Keratinocyte (primary cell): ENCODE results near the gene WBP1L. TPM values are rescaled to one million over a fixed set of nuclear protein-coding genes. Genes with fewer than 3 reads are reported as not detected.

Source experiments
- DNase-seq: peaks from one replicate; pipeline ENCODE4 v3.0.0-alpha.2; 2011; ENCODE audit warnings: low read depth, missing footprints, low spot score
- FAIRE-seq: peaks from 2 replicates; lab custom pipeline; 2011; peaks lifted over from hg19 to GRCh38; lab: Jason Lieb, UNC
- H2AFZ ChIP-seq: 2 replicates; pipeline ENCODE4 v1.6.0; 2012; ENCODE audit warnings: low read length, control low read depth, inconsistent platforms; ENCODE audit not compliant: control insufficient read depth
- H3K27ac ChIP-seq: 2 replicates; pipeline ENCODE4 v1.5.1; 2011; ENCODE audit warnings: low read length; ENCODE audit not compliant: control insufficient read depth, insufficient read depth
- H3K27me3 ChIP-seq: 3 replicates; pipeline ENCODE4 v1.6.0; 2011; ENCODE audit warnings: low read length; ENCODE audit not compliant: control insufficient read depth, insufficient read depth; ENCODE audit errors: extremely low read depth
- H3K36me3 ChIP-seq, 2 experiments: 2 replicates in 1 of 2; 3 replicates in 1 of 2; pipeline ENCODE4 v1.5.1; 2011; ENCODE audit warnings: low read length in 2 of 2, mild to moderate bottlenecking in 1 of 2; ENCODE audit not compliant: control insufficient read depth in 2 of 2, insufficient read depth in 2 of 2; ENCODE audit errors: extremely low read depth in 1 of 2
- H3K4me1 ChIP-seq: 3 replicates; pipeline ENCODE4 v1.5.1; 2011; ENCODE audit warnings: low read length; ENCODE audit not compliant: control insufficient read depth, insufficient read depth; ENCODE audit errors: extremely low read depth
- H3K4me2 ChIP-seq: 3 replicates; pipeline ENCODE4 v1.6.0; 2011; ENCODE audit warnings: low read depth, low read length; ENCODE audit not compliant: control insufficient read depth, insufficient read depth; ENCODE audit errors: extremely low read depth
- H3K4me3 ChIP-seq, 3 experiments: fragments of 200-600 bp in 1 of 3; sonication (generic) in 1 of 3; 2 replicates in 2 of 3; 3 replicates in 1 of 3; pipeline ENCODE4 v1.5.1; 2011 to 2016; ENCODE audit warnings: low read length in 3 of 3, mild to moderate bottlenecking in 3 of 3, control low read depth in 2 of 3, inconsistent platforms in 1 of 3, low read depth in 1 of 3, mixed read lengths in 1 of 3, mixed run types in 1 of 3, moderate library complexity in 1 of 3; ENCODE audit not compliant: control insufficient read depth in 2 of 3, insufficient read depth in 2 of 3; ENCODE audit errors: extremely low read depth in 1 of 3
- H3K79me2 ChIP-seq: 2 replicates; pipeline ENCODE4 v1.6.0; 2012; ENCODE audit warnings: low read length; ENCODE audit not compliant: control insufficient read depth, insufficient read depth
- H3K9ac ChIP-seq: 3 replicates; pipeline ENCODE4 v1.6.0; 2011; ENCODE audit warnings: low read length; ENCODE audit not compliant: control insufficient read depth, insufficient read depth; ENCODE audit errors: extremely low read depth
- H3K9me1 ChIP-seq: 3 replicates; pipeline ENCODE4 v1.6.0; 2011; ENCODE audit warnings: low read length; ENCODE audit not compliant: control insufficient read depth, insufficient read depth; ENCODE audit errors: extremely low read depth
- H3K9me3 ChIP-seq: 2 replicates; pipeline ENCODE4 v1.5.1; 2012; ENCODE audit warnings: low read depth, low read length; ENCODE audit not compliant: control insufficient read depth
- H4K20me1 ChIP-seq: 3 replicates; pipeline ENCODE4 v1.6.0; 2011; ENCODE audit warnings: low read length; ENCODE audit not compliant: control insufficient read depth, insufficient read depth; ENCODE audit errors: extremely low read depth
- EZH2 ChIP-seq: IDR thresholded peaks from one replicate; pipeline ENCODE4 v1.6.1; 2012; ENCODE audit warnings: inconsistent platforms, mild to moderate bottlenecking, low read length, moderate library complexity
- dilution Hi-C: fragments of 300-500 bp; cut with MboI; formaldehyde crosslinking; loops from one replicate; pipeline ENCODE4 v1.7.0; 2020; ENCODE audit warnings: low sequenced_read_pairs; ENCODE audit not compliant: extremely low pct_ligation_motif_present
- polyA plus RNA-seq, 5 experiments: library from polyadenylated mRNA; depleted of rRNA in 3 of 5; stranded (reverse) in 3 of 5; stranded (forward) in 1 of 5; unstranded in 1 of 5; fragments of >200 nt; gene quantifications; 1 replicate in 1 of 5; 2 replicates in 3 of 5; 3 replicates in 1 of 5; pipeline versions ENCODE4 v1.2.1 to v1.2.3, GENCODE V29; 2011 to 2012; ENCODE audit warnings: missing spikeins in 2 of 5, low read depth in 1 of 5, low replicate concordance in 1 of 5
- TF ChIP-seq, protein P1 (sequence below), 3 experiments: IDR thresholded peaks in 1 of 3; conservative IDR thresholded peaks in 1 of 3; optimal IDR thresholded peaks in 1 of 3; 2 replicates in 2 of 3; 3 replicates in 1 of 3; pipeline versions ENCODE3 to v1.5.1; 2011; ENCODE audit warnings: low read length in 3 of 3, mild to moderate bottlenecking in 3 of 3, moderate library complexity in 2 of 3, control low read depth in 1 of 3, inconsistent platforms in 1 of 3; ENCODE audit not compliant: insufficient read depth in 2 of 3; ENCODE audit errors: extremely low read depth in 1 of 3

The WBP1L gene
- polyA plus RNA-seq, 1 donor (not counting 4 experiments of a cell fraction or from before 2014, with no cell fraction given): 24.3 TPM

DNA sequence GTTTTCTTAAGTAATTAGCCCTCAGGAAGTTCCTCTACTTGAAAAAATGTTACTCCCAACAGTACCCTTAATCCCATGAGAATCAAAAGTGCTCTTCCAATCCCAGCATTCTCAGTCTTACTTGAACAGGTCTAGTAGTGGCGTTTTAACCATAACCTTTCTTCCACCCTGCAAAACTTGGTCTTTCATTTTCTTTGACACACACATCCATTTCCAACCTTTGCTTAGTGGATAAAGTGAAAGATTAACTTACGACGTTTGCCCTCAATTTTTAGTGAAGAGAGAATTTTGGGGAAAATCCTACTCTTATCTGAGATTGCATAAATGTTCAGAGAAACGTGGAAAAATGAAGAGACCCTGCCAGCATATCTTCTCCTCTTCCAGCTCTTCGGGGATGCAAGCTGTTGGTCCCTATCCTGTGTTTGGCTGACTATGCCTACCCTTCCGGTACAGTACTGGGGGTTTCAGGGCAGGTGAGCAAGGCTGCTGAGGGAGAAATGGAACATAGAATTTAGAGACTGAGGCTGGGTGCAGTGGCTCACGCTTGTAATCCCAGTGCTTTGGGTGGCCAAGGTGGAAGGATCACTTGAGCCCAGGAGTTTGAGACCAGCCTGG lies 18.8 kb downstream of the WBP1L start:
- H2AFZ ChIP-seq: no peak overlapping the region
- FAIRE-seq: no peak
- H3K9me1 ChIP-seq: no peaks in the 10 kb centered on the region
- no peak overlapping the region for H3K27ac ChIP-seq
- H3K4me2 ChIP-seq: no peak overlapping the region
- H4K20me1 ChIP-seq: no peaks in the 10 kb centered on the region
- H3K4me1 ChIP-seq: peaks cover 16% of the 10 kb centered on the region
- no peaks in the 10 kb centered on the region for H3K27me3 ChIP-seq
- peaks cover 0 to 4% of the 10 kb centered on the region in 2 experiments for H3K36me3 ChIP-seq
- no peak for TF ChIP-seq EZH2
- TF ChIP-seq, protein P1, sequence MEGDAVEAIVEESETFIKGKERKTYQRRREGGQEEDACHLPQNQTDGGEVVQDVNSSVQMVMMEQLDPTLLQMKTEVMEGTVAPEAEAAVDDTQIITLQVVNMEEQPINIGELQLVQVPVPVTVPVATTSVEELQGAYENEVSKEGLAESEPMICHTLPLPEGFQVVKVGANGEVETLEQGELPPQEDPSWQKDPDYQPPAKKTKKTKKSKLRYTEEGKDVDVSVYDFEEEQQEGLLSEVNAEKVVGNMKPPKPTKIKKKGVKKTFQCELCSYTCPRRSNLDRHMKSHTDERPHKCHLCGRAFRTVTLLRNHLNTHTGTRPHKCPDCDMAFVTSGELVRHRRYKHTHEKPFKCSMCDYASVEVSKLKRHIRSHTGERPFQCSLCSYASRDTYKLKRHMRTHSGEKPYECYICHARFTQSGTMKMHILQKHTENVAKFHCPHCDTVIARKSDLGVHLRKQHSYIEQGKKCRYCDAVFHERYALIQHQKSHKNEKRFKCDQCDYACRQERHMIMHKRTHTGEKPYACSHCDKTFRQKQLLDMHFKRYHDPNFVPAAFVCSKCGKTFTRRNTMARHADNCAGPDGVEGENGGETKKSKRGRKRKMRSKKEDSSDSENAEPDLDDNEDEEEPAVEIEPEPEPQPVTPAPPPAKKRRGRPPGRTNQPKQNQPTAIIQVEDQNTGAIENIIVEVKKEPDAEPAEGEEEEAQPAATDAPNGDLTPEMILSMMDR (optimal IDR thresholded peaks at IDR 0.05 in 1 of 3, IDR thresholded peaks at IDR 0.05 in 1 of 3, conservative IDR thresholded peaks at IDR 0.05 in 1 of 3; ENCODE audit: extremely low read depth in 1 of 3, insufficient read depth in 2 of 3, low read length in 3 of 3): no peak
- peaks cover 4% of the 10 kb centered on the region for H3K79me2 ChIP-seq
- no peak overlapping the region for H3K9ac ChIP-seq
- DNase-seq: no peak
- H3K4me3 ChIP-seq: no peak overlapping the region
- dilution Hi-C loops: no loop called here
- H3K9me3 ChIP-seq: no peaks in the 10 kb centered on the region

DNA sequence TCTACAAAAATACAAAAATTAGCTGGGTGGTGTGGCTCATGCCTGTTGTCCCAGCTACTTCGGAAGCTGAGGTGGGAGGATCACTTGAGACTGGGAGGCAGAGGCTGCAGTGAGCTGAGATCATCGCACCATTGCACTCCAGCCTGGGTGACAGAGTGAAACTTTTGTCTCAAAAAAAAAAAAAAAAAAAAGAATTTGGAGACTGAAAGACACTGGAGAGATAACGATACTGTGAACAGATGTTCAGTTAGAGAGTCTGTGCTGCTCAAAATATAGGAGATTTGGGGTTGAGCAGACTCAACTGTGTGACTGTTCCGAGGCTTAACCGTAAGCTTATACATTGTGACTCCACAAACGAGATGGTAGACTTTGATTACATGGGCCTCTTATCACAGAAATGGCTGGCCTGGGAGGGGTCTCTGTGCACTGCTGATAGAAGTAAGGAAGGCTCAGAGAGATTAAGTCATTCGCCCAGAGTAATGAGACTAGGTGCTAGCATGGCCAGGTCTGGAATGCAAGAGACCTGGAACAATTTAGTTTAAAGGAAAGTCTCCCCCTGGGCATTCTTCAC lies 19.4 kb downstream of the WBP1L start:
- Histone ChIP-seq H3K79me2 (peaks cover 4% of the 10 kb centered on the region), H3K4me1 (peaks cover 22% of the 10 kb centered on the region), H4K20me1 (no peaks in the 10 kb centered on the region), H3K4me2 (no peak overlapping the region), H3K9me3 (no peaks in the 10 kb centered on the region), H2AFZ (no peak overlapping the region), H3K9ac (no peak overlapping the region), H3K9me1 (no peaks in the 10 kb centered on the region), H3K27me3 (no peaks in the 10 kb centered on the region), H3K4me3 (no peak overlapping the region), H3K36me3 (peaks cover 0 to 4% of the 10 kb centered on the region in 2 experiments), H3K27ac (no peak overlapping the region)
- no peak for FAIRE-seq
- no peak for DNase-seq
- TF ChIP-seq, protein P1 (optimal IDR thresholded peaks at IDR 0.05 in 1 of 3, IDR thresholded peaks at IDR 0.05 in 1 of 3, conservative IDR thresholded peaks at IDR 0.05 in 1 of 3; ENCODE audit: extremely low read depth in 1 of 3, insufficient read depth in 2 of 3, low read length in 3 of 3): no peak
- TF ChIP-seq EZH2: no peak
- dilution Hi-C loops: no loop called here
